ENCODE data around the gene TAP1.
"Not testable (repeated sequence)": the region's sequence is repeated elsewhere in the genome, so short reads cannot be mapped to it uniquely, and the experiment has no call there.

The TAP1 gene

DNA sequence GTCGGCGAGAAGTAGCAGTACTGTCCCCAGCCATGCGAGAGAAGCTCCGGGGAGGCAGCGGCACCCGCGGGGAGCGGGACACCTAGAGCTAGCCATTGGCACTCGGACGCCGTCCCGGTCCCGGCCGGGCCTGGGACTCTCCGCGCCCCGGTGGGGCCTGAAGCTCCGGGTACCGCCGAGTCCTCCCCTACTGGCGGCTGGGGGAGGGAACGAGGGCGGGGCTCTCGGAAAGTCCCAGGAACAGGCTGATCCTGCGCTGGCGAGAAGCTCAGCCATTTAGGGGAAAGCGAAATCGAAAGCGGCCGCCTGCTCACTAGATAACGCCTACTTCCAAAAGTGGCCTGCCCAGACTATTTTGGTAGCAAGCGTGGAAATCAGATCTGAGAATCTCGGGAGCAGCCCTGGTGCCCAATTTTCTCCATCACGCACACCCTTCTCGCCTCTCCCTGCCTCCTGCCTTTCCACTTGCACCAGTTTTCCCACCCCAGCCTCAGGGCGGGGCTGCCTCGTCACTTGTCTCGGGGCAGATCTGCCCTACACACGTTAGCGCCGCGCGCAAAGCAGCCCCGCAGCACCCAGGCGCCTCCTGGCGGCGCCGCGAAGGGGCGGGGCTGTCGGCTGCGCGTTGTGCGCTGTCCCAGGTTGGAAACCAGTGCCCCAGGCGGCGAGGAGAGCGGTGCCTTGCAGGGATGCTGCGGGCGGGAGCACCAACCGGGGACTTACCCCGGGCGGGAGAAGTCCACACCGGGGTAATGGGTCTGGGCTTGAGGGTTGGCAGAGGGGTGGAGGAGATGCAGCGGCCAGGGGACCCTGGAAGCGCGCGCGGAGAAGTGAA lies at the start of gene TAP1, which contains the start of gene PSMB9:
Gene TAP1, minus strand, starts transcription at position 164 of the 835 bp plus-strand sequence. Its CDS starts 68 bp downstream, at position 96.
Gene PSMB9, plus strand, starts transcription at position 652 of the 835 bp plus-strand sequence. Its CDS starts 38 bp downstream, at position 690.
- DNase-seq = no peak

- DNase-seq = no peak
Measured at GRCh38 chr6:32895006-32895345, 41.5 kb upstream of the TAP1 start.

- peak; percentile 79 for DNase-seq
Measured at GRCh38 chr6:32894085-32895005, 40.8 kb upstream of the TAP1 start.

DNA sequence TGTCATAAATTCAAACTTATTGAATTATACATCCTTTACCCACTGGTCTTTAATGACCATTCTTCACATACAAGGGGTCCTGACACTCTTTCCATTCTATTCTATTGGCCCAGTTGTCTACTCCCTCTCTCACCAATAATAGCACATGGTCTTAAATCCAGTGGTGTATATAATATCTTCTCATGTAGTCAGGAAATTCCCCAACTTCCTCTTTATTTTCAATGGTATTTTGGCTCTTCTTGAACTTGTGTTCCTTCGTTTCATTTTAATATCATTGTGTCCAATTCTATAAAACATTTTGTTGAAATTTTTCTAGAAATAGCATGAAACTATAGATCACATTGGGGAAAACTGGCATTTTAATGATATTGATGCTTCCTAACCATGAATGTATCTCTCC lies 37.3 kb upstream of the TAP1 start:
- no peak for DNase-seq

GRCh38 chr6:32889533-32889932 lies 36.0 kb upstream of the TAP1 start:
- no peak for DNase-seq

DNA sequence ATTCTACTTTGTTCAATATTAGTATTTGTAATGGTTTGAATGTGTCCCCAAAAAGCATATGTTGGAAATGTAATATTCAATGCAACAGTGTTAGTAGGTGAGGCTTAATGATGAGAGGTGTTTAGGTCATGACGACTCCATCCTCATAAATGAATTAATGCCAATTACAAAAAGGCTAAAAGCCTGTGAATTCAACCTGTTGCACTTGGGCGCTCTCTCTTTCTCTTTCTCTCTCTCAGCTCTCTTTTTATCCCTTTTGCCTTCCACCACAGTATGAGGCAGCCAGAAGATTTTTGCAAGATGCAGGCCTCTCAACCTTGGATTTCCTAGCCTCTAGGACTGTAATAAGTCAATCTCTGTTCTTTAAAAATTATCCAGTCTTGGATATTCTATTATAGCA lies 35.1 kb upstream of the TAP1 start:
- DNase-seq = no peak

DNA sequence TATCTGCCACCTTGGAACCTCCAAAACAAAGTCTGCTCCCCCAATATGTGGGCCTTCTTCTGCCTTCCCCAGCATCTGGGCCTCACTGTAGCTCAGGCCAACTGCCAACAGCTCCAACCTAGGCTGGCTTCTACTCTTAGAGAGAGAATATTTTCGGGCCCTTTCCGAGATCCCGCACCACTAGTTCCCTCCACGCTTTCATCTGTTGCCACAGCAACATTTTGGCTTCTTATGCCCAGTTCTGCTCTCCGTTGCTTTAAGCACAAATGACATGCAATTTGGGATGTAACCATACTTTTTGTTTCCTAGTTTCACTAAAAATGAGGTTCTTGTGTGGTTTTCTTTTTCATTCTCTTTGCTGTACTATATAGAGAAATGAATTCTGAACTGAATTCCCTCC lies 34.1 kb upstream of the TAP1 start:
- no peak for DNase-seq

DNA sequence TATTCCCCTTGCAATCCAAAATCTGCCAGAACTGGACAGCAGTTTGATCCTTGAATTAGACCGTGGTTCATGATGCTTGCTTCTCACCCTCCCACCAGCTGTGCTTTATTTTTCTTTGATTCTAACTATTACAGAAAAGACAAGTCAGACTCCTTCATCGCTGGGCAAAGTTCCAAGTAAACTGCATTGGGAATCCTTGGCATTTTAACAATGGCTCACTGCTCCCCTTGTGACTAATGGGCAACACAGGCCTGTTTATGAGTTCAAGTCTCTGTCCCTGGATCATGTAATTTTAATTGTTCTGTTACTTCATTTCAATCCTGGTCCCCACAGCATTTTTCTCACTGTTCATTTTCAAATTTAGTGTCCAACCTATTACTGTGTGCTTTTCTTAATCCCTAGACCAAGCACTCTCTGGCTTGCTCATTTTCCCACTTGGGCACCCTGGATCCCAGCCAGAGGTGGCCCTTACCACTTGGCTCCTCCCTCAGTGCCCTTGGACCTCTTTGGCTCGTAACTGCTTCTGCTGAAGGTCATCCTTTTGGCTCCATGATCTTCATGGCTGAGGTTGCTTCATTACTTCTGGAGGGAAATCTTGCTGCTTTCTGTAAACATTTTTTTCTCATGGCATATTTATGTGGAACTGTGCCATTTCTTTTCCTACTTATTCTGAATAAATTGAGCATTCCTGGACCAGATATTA lies 33.3 kb upstream of the TAP1 start:
- DNase-seq = no peak

DNA sequence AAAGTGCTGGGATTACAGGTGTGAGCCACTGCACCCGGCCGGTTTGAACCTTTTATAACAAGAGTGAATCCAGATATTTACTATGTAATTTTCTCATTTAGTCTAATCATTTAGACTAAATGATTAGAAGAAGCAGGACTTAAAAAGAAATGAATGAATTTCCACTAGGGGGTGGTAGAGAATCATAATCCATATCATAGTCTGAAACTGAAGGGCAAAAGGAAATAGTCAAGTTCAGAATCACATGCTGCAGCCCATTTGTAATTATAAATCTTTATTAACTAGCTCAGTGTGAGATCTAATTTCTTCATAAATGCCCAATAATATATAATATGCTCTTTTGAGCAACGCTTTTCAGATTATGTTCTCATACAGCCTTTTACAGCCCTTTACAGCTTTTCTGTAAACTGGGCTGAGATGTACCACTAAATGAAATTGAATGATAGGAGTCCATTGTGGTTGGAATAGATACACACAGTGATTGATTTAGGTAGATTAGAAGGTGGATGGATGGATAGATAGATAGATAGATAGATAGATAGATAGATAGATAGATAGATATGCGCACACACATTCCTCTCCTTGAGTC lies 32.3 kb upstream of the TAP1 start:
- DNase-seq = peak; percentile 13

GRCh38 chr6:32883789-32884188 lies 30.3 kb upstream of the TAP1 start:
- no peak for DNase-seq

DNA sequence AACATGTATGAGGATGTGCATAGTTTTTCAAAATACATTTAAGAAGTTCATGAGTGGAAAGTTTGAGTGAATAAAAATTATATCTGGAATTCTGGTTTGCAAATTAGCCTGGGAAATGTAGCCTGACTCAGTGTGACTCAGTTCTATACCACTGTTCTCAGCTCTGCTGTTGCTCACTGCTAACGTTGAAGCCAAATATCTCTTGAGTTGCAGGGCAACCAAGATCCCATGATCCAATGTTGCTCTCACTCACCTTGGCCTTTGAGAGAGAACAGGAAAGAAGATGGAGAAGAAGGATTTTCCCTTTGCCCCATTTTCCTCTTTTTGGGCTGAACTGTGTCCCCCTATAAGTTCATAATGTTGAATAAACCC lies 29.4 kb upstream of the TAP1 start:
- no peak for DNase-seq

- DNase-seq = not testable (repeated sequence)
Measured at GRCh38 chr6:32880962-32881361, 27.5 kb upstream of the TAP1 start.

DNA sequence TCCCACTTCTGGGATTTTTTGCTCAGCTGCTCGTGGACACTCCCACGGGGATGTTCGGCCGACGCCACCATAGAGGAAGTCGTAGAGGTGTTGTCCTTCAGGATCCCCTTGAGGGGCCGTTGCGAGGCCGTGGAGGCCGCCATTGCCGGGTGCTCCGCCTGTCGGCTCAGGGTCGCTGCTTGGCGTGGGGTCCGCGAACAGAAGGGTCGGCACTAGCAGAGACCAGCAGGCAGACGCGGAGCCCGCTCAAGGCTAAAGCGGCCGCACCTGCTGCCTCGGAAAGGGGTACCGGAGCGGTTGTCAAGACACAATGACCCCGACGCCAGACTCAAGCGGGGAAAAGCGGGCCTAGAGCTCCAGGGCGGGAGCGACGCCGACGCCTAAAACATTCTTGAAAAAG lies 26.2 kb upstream of the TAP1 start:
- DNase-seq = no peak

- DNase-seq = no peak
Measured at GRCh38 chr6:32876603-32877002, 23.1 kb upstream of the TAP1 start.

GRCh38 chr6:32873947-32874346 lies 20.4 kb upstream of the TAP1 start:
- DNase-seq = not testable (repeated sequence)

DNA sequence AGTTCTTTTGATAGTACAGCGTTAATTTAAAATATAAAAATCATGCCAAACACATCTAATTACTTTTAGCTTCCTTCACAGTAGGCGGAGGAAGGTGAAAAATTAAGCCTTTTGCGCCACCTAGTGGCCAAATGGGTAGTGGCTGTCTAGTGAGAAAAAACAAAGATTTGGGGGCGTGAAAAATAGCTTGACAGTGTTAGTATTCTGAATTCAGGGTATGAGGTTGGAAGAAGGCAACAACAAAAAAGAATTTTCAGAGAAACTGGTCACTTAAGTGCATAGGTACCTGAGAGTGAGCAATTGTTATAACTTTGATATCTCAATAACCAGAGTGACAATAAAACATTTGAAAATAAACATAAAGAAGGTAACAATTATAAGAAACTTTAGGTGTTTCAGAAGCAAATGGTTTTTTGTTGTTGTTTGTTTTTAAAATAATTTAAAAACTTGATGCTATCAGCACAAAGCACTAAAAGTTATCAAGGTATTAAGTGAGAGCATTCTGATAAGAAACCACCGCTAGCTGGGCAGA lies 14.8 kb upstream of the TAP1 start:
- no peak for DNase-seq

DNA sequence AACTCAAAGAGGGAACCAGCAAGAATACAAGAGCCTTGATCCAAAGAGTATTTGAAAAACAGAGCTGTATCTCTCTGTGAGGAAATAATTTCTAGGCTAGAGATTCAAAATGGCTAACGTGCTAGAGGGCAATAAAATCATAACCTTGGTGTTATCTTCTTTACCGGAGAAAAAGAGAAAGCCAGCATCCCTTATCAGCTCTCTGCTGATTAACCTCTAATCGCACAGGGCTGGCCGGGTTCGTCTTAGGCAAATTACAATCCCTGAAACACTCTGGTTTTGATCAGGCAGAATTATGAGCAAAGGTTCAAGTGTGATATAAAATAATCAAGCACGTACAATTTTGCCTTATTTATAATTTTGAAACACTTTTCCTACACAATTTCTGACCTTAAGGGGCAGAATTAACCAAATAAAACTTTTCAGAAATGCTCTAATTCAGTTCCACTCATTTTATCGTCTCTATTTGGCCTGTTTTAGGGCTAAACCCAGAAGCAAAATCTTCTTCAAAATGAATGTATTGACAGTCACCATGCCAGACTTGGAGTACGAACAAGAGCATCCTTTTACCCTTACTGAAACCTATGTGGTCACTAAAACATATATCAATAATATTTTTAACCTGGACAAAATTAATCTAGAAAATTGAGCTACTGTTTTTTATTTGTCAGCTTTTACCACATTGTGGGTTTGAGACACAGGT lies 14.2 kb upstream of the TAP1 start:
- DNase-seq = no peak

DNA sequence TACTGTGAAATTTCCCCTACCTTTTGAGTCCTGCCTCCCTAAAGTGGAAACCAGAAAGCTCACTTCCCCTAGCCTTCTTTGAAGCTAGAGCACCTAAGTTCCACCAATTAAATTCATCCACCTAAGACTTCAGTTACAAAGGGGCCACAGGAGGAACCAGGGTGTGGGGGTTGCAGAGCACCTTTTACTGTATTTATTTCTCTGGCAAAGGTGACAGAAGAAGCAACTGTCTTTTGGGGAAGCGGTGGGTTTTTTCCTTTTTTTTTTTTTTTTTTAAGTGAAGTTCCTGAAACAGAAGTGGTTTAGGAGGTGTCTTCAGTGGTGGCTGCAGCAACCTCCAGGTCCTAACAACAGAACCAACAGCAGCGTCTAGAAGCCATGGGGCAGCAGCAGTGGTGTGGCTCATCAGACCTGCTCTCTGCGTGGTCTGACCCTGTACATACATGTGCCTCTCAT lies 13.5 kb upstream of the TAP1 start:
- DNase-seq = no peak

DNA sequence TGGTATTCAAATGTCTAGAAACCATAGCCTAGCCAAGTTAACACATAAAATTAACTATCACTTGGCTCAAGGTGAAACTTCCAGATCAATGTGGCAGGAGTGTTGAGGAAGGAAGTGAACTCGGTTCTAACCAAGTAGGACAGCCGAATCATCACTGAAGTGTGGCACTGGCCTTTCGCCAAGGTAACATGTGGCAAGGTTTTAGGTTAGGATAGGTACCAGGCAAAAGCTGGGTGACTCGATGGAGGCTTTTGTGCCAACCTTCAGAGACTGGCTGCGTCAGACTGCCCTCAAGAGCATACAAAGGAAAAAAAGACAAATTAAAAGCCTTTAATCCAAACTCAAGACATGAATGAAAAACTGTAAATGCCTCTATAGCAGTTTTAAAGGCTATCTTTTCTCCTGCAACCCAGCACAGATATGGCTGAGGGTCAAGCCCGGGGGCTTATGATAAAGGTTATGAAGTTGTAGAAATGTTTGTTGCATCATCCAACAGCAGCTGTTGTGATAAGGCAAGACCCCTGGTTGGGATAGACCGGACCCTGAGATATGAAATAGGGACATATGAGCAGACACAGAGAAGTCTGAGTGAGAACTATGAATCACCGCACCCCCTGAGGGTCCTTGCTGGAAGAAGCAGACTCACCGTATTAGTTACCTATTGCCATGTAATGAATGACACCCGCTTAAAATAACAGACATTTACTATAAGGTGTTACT lies 12.4 kb upstream of the TAP1 start:
- no peak for DNase-seq

- DNase-seq = no peak
Measured at GRCh38 chr6:32862725-32863124, 9.2 kb upstream of the TAP1 start.

DNA sequence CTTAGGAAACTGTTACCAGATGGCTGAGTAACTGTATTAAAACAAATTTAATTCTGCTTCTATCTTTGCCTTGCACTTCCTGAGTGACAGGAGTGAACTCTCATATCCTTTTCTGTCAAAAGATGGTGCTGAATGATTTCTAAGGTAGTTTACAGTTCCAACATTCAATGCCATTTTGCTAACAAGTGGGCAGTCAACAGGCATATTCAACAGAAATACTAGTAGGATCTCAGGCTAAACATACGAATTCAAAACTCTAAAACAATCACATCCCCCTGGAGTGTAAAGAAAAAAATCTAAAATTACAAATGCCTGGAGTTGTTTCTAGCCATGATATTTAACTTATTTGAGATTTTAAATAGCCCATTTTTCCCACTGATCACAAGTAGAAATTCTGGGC lies 7.2 kb upstream of the TAP1 start:
- DNase-seq = no peak

Measured in NCI-H1417 treated with DMSO at 0.1 percent for 48 hours (cell line).